ENCODE data around the gene C1orf105. TPM values are rescaled to one million over a fixed set of nuclear protein-coding genes. Genes with fewer than 3 reads are reported as not detected.

C1orf105 gene
- total and polyA plus RNA-seq, 2 of the 13 experiments (the other 11 are each of a cell fraction or from before 2014, with no cell fraction given), result 0.15 to 0.45 TPM

GRCh38 chr1:172417557-172417956, 2.9 kb upstream of the C1orf105 start:
- TF ChIP-seq, protein P1, sequence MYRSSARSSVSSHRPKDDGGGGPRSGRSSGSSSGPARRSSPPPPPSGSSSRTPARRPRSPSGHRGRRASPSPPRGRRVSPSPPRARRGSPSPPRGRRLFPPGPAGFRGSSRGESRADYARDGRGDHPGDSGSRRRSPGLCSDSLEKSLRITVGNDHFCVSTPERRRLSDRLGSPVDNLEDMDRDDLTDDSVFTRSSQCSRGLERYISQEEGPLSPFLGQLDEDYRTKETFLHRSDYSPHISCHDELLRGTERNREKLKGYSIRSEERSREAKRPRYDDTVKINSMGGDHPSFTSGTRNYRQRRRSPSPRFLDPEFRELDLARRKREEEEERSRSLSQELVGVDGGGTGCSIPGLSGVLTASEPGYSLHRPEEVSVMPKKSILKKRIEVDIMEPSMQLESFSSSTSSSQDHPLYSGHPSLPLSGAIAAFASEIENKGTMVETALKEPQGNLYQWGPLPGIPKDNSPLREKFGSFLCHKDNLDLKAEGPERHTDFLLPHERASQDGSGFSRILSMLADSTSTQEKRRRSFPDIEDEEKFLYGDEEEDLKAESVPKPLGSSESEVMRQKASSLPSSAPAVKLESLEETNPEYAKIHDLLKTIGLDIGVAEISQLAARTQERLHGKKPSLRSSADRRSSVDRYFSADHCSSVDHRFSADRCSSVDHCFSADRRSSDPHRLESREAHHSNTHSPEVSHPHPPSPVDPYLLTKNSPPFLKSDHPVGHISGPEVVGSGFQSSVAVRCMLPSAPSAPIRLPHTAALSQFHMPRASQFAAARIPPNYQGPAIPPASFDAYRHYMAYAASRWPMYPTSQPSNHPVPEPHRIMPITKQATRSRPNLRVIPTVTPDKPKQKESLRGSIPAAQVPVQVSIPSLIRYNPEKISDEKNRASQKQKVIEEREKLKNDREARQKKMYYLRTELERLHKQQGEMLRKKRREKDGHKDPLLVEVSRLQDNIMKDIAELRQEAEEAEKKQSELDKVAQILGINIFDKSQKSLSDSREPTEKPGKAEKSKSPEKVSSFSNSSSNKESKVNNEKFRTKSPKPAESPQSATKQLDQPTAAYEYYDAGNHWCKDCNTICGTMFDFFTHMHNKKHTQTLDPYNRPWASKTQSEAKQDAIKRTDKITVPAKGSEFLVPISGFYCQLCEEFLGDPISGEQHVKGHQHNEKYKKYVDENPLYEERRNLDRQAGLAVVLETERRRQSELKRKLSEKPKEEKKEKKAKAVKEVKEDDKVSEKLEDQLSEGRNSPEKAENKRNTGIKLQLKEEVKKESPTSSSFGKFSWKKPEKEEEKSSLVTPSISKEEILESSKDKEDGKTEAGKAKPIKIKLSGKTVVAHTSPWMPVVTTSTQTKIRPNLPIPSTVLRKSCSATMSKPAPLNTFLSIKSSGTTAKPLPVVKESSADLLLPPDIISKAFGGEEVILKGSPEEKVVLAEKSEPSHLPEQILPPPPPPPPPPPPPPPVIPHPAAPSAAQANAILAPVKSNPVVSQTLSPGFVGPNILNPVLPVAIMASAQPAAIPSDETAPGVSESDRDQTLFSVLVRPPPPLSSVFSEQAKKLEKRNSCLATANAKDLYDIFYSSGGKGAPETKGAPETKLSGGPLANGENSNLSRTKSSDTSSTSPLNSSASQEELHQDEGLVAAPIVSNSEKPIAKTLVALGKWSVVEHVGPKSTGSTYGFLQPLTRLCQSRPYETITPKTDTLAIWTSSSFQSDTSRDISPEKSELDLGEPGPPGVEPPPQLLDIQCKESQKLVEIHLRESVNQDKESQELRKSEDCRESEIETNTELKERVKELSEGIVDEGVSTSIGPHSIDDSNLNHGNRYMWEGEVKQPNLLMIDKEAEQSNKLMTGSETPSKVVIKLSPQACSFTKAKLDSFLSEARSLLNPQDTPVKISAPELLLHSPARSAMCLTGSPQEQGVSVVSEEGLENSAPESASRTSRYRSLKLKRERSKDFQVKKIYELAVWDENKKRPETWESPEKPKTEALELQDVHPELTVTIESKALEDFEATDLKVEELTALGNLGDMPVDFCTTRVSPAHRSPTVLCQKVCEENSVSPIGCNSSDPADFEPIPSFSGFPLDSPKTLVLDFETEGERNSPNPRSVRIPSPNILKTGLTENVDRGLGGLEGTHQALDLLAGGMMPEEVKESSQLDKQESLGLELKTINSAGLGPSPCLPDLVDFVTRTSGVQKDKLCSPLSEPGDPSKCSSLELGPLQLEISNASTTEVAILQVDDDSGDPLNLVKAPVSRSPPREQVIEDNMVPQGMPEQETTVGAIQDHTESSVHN (CRISPR knock-in tag; IDR thresholded peaks at IDR 0.05), result no peak
- TF ChIP-seq ZSCAN9 (CRISPR knock-in tag; IDR thresholded peaks at IDR 0.05; ENCODE audit: borderline replicate concordance) (no peak), ZNF572 (CRISPR knock-in tag; IDR thresholded peaks at IDR 0.05) (no peak), ZNF138 (CRISPR knock-in tag; IDR thresholded peaks at IDR 0.05; ENCODE audit: low read depth) (no peak), ZNF598 (CRISPR knock-in tag; IDR thresholded peaks at IDR 0.05; ENCODE audit: borderline replicate concordance) (no peak), ZNF343 (CRISPR knock-in tag; IDR thresholded peaks at IDR 0.05) (no peak), ZBTB39 (CRISPR knock-in tag; IDR thresholded peaks at IDR 0.05) (no peak), CBX2 (IDR thresholded peaks at IDR 0.05; ENCODE audit: low read depth, low read length) (no peak), CBX2 (CRISPR knock-in tag; IDR thresholded peaks at IDR 0.05; ENCODE audit: low read depth) (no peak), ZBTB7B (CRISPR knock-in tag; IDR thresholded peaks at IDR 0.05) (no peak)
- TF ChIP-seq, protein P2, sequence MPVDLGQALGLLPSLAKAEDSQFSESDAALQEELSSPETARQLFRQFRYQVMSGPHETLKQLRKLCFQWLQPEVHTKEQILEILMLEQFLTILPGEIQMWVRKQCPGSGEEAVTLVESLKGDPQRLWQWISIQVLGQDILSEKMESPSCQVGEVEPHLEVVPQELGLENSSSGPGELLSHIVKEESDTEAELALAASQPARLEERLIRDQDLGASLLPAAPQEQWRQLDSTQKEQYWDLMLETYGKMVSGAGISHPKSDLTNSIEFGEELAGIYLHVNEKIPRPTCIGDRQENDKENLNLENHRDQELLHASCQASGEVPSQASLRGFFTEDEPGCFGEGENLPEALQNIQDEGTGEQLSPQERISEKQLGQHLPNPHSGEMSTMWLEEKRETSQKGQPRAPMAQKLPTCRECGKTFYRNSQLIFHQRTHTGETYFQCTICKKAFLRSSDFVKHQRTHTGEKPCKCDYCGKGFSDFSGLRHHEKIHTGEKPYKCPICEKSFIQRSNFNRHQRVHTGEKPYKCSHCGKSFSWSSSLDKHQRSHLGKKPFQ (CRISPR knock-in tag; IDR thresholded peaks at IDR 0.05; ENCODE audit: insufficient replicate concordance), result no peak
- H3K4me2 ChIP-seq (ENCODE audit: low read depth, low read length), result no peak overlapping the region
- H3K27ac ChIP-seq (ENCODE audit: extremely low read length, insufficient read depth, low read length), result no peak overlapping the region
- in situ Hi-C loops (cut with HindIII; ENCODE audit: extremely low pct_ligation_motif_present, low pct_unique_long_range_greater_than_20kb) (no loop called here), intact Hi-C loops (cut with micrococcal nuclease; ENCODE audit: unreplicated experiment) (no loop called here)
- ChIA-PET CTCF (ENCODE audit: low intra/inter-chr PET ratio, low total read pairs) (no interaction called here), POLR2A (no interaction called here)
- no peaks in the 10 kb centered on the region for H3K9me3 ChIP-seq (ENCODE audit: low read length)
- no TSS peak for BruUV-seq (replicated peaks)
- no peak overlapping the region for H3K4me3 ChIP-seq (replicated peaks in 1 of 3; ENCODE audit: insufficient read depth in 1 of 3, low read depth in 2 of 3, low read length in 3 of 3)
- H3K36me3 ChIP-seq (replicated peaks in 1 of 2; ENCODE audit: control insufficient read depth in 1 of 2, insufficient read depth in 2 of 2, low read length in 2 of 2), result no peaks in the 10 kb centered on the region
- no peaks in the 10 kb centered on the region for H3K27me3 ChIP-seq (ENCODE audit: control insufficient read depth in 1 of 2, insufficient read depth in 2 of 2, low read length in 2 of 2)
- 44% methylated on average over 1 of the region's 1 CpG for WGBS (ENCODE audit: low lambda C conversion rate)
- no peak for DNase-seq (ENCODE audit: low spot score)
- no peaks in the 10 kb centered on the region for H3K79me2 ChIP-seq (ENCODE audit: insufficient read depth, low read length)
- no peak overlapping the region for H3K9ac ChIP-seq (ENCODE audit: insufficient read depth, low read depth, low read length)
- no peak for ATAC-seq
- no peaks in the 10 kb centered on the region for H3K4me1 ChIP-seq (ENCODE audit: insufficient read depth, low read length)
- FAIRE-seq, result no peak
- no peak overlapping the region for H2AFZ ChIP-seq (ENCODE audit: low read length)
- no peaks in the 10 kb centered on the region for H4K20me1 ChIP-seq (ENCODE audit: insufficient read depth, low read length)

All from HepG2 (cell line).